Measurements from ENCODE around the gene CELA3B. TPM values are rescaled to one million over a fixed set of nuclear protein-coding genes. Genes with fewer than 3 reads are reported as not detected.

The CELA3B gene
- total RNA-seq, 4 donors from 2014 or later: not detected

- Histone ChIP-seq H3K4me3 (peak within 1 kb of the TSS; percentile 55 to 86 (median 71)), H3K9me3 (no peaks in the 10 kb centered on the region), H3K36me3 (no peaks in the 10 kb centered on the region), H3K27me3 (no peaks in the 10 kb centered on the region), H3K4me1 (peaks cover 0 to 65% (median 2%) of the 10 kb centered on the region in 4 donors), H3K27ac (peak within 1 kb of the TSS; percentile 76 to 96 (median 88))
- TF ChIP-seq POLR2A (IDR thresholded peaks at IDR 0.05) (peak in 1 of 2 donors; percentile 2), CTCF (IDR thresholded peaks at IDR 0.05) (no peak)
- DNase-seq: no peak
Measured at GRCh38 chr1:21937034-21937371, 39.8 kb upstream of the CELA3B start, which contains the start of gene HSPG2. TSS of gene HSPG2 (minus strand) at chr1:21937310. CDS start at chr1:21937217, 93 bp downstream.

- no peak for TF ChIP-seq POLR2A (IDR thresholded peaks at IDR 0.05)
- peak in 1 of 6 experiments; percentile 5 for TF ChIP-seq CTCF (IDR thresholded peaks at IDR 0.05)
- Histone ChIP-seq H3K4me1 (peaks cover 0 to 60% (median 2%) of the 10 kb centered on the region in 4 donors), H3K27ac (peak overlapping the region; percentile 76 to 95 (median 84))
Measured at GRCh38 chr1:21937372-21938121, 39.3 kb upstream of the CELA3B start.

GRCh38 chr1:21938732-21939538, 37.9 kb upstream of the CELA3B start:
- Histone ChIP-seq H3K9me3 (no peaks in the 10 kb centered on the region), H3K36me3 (no peaks in the 10 kb centered on the region), H3K4me1 (peaks cover 0 to 47% (median 2%) of the 10 kb centered on the region in 4 donors), H3K4me3 (no peak overlapping the region), H3K27me3 (no peaks in the 10 kb centered on the region), H3K27ac (peak overlapping the region; percentile 5 to 86 (median 63))
- no peak for DNase-seq
- TF ChIP-seq CTCF (IDR thresholded peaks at IDR 0.05) (no peak), POLR2A (IDR thresholded peaks at IDR 0.05) (no peak)

More at GRCh38 chr1:21937372-21938121, 39.3 kb upstream of the CELA3B start:
- no peaks in the 10 kb centered on the region for H3K27me3 ChIP-seq
- H3K36me3 ChIP-seq: no peaks in the 10 kb centered on the region
- DNase-seq: peak; percentile 71 to 91 (median 83)
- peak overlapping the region; percentile 55 to 86 (median 71) for H3K4me3 ChIP-seq
- H3K9me3 ChIP-seq: no peaks in the 10 kb centered on the region

GRCh38 chr1:21939650-21940374, 37.0 kb upstream of the CELA3B start:
- Histone ChIP-seq H3K36me3 (no peaks in the 10 kb centered on the region), H3K27ac (peak overlapping the region; percentile 5 to 86 (median 34)), H3K4me3 (no peak overlapping the region), H3K4me1 (peaks cover 0 to 38% (median 2%) of the 10 kb centered on the region in 4 donors), H3K9me3 (no peaks in the 10 kb centered on the region), H3K27me3 (no peaks in the 10 kb centered on the region)
- peak in 2 of 3 donors; percentile 80 to 86 for DNase-seq
- TF ChIP-seq POLR2A (IDR thresholded peaks at IDR 0.05) (no peak), CTCF (IDR thresholded peaks at IDR 0.05) (peak in 3 of 6 experiments; percentile 56 to 64 (median 63))

GRCh38 chr1:21940492-21940891, 36.3 kb upstream of the CELA3B start:
- H3K4me1 ChIP-seq: peaks cover 0 to 32% (median 2%) of the 10 kb centered on the region in 4 donors
- no peaks in the 10 kb centered on the region for H3K27me3 ChIP-seq
- no peaks in the 10 kb centered on the region for H3K9me3 ChIP-seq
- no peaks in the 10 kb centered on the region for H3K36me3 ChIP-seq
- TF ChIP-seq CTCF (IDR thresholded peaks at IDR 0.05): no peak
- TF ChIP-seq POLR2A (IDR thresholded peaks at IDR 0.05): no peak
- H3K27ac ChIP-seq: peak overlapping the region in 2 of 4 donors; percentile 45 to 86
- no peak overlapping the region for H3K4me3 ChIP-seq
- DNase-seq: no peak

All from Peyer's patch (tissue), 4 donors.